Activated T-cell treated with anti-CD3 and anti-CD28 coated beads, Interleukin-2, amount 50 U/mL, for 72 hours (primary cell): ENCODE measurements around the gene GABPA. TPM values are rescaled to one million over a fixed set of nuclear protein-coding genes. Genes with fewer than 3 reads are reported as not detected.
A peak's percentile ranks its signal among the peaks of the same experiment; 100 is the strongest.

Experiments used
- ATAC-seq, 2 donors: fragments of 150-1000 bp; cut with Tn5 transposase; replicated peaks in 1 of 2; 2 replicates each; pipeline ENCODE4 v1.10.0; 2021; ENCODE audit warnings: moderate library complexity in 2 of 2, mild to moderate bottlenecking in 1 of 2
- DNase-seq, 2 donors: peaks; one replicate each; pipeline ENCODE4 v3.0.0; 2021 to 2022; ENCODE audit warnings: mixed read lengths in 1 of 2
- H3K27ac Mint-ChIP-seq: one replicate; pipeline ENCODE4 v1.8.0; 2022; ENCODE audit warnings: mild to moderate bottlenecking, moderate library complexity, mixed read lengths
- H3K27me3 Mint-ChIP-seq: one replicate; pipeline ENCODE4 v1.8.0; 2022; ENCODE audit warnings: low read depth, mixed read lengths
- H3K36me3 Mint-ChIP-seq, 2 donors: one replicate each; pipeline ENCODE4 v1.8.0; 2022; ENCODE audit warnings: mixed read lengths in 2 of 2, mild to moderate bottlenecking in 1 of 2; ENCODE audit not compliant: insufficient read depth in 2 of 2
- H3K4me1 Mint-ChIP-seq: one replicate; pipeline ENCODE4 v1.8.0; 2022; ENCODE audit warnings: low read depth, mixed read lengths
- H3K4me3 Mint-ChIP-seq, 2 donors: one replicate each; pipeline ENCODE4 v1.8.0; 2022; ENCODE audit warnings: mild to moderate bottlenecking in 2 of 2, mixed read lengths in 2 of 2, moderate library complexity in 2 of 2
- H3K9me3 Mint-ChIP-seq, 2 donors: one replicate each; pipeline ENCODE4 v1.8.0; 2022; ENCODE audit warnings: mixed read lengths in 2 of 2
- total RNA-seq, 2 donors: library from RNA; stranded (reverse); gene quantifications; one replicate each; pipeline ENCODE4 v1.2.3, GENCODE V29; 2022

The GABPA gene
- total RNA-seq, 2 donors from 2014 or later: 27.3 to 29.7 TPM

GRCh38 chr21:25717491-25718147 is 17.2 kb upstream of the GABPA start:
- DNase-seq (no peak), ATAC-seq (no peak)
- H3K4me3 Mint-ChIP-seq: no peak overlapping the region
- peaks cover 0 to 8% of the 10 kb centered on the region in 2 donors for H3K36me3 Mint-ChIP-seq
- no peaks in the 10 kb centered on the region for H3K4me1 Mint-ChIP-seq
- no peaks in the 10 kb centered on the region for H3K9me3 Mint-ChIP-seq
- H3K27ac Mint-ChIP-seq: peak overlapping the region; percentile 13
- H3K27me3 Mint-ChIP-seq: no peaks in the 10 kb centered on the region

GRCh38 chr21:25721987-25722386 is 12.8 kb upstream of the GABPA start:
- no peak for ATAC-seq
- no peak for DNase-seq
- Mint-ChIP-seq H3K4me3 (no peak overlapping the region), H3K27me3 (no peaks in the 10 kb centered on the region), H3K36me3 (peaks cover 0 to 25% of the 10 kb centered on the region in 2 donors), H3K27ac (no peak overlapping the region), H3K9me3 (no peaks in the 10 kb centered on the region), H3K4me1 (no peaks in the 10 kb centered on the region)

GRCh38 chr21:25722631-25723030 is 12.1 kb upstream of the GABPA start:
- peaks cover 0 to 25% of the 10 kb centered on the region in 2 donors for H3K36me3 Mint-ChIP-seq
- H3K4me1 Mint-ChIP-seq: no peaks in the 10 kb centered on the region
- H3K4me3 Mint-ChIP-seq: no peak overlapping the region
- no peak for ATAC-seq
- no peak for DNase-seq
- H3K9me3 Mint-ChIP-seq: no peaks in the 10 kb centered on the region
- H3K27me3 Mint-ChIP-seq: no peaks in the 10 kb centered on the region
- H3K27ac Mint-ChIP-seq: no peak overlapping the region

- ATAC-seq (no peak), DNase-seq (no peak)
- Mint-ChIP-seq H3K4me3 (peak overlapping the region; percentile 11 to 17), H3K27me3 (no peaks in the 10 kb centered on the region), H3K9me3 (no peaks in the 10 kb centered on the region), H3K27ac (no peak overlapping the region), H3K36me3 (peaks cover 9 to 24% of the 10 kb centered on the region in 2 donors), H3K4me1 (peaks cover 38% of the 10 kb centered on the region)
These were observed 2.5 kb upstream of the GABPA start for GRCh38 chr21:25732091-25732760.

GRCh38 chr21:25733859-25734653 is 716 bp upstream of the GABPA start:
- Mint-ChIP-seq H3K9me3 (no peaks in the 10 kb centered on the region), H3K36me3 (peaks cover 7 to 13% of the 10 kb centered on the region in 2 donors), H3K4me3 (peak overlapping the region; percentile 97), H3K27ac (peak overlapping the region; percentile 99), H3K4me1 (peaks cover 56% of the 10 kb centered on the region), H3K27me3 (no peaks in the 10 kb centered on the region)
- peak; percentile 15 to 30 for DNase-seq
- peak in 1 of 2 donors; percentile 12 for ATAC-seq

- Mint-ChIP-seq H3K4me3 (peak overlapping the region; percentile 97), H3K9me3 (no peaks in the 10 kb centered on the region), H3K27ac (peak overlapping the region; percentile 99), H3K36me3 (peaks cover 7 to 10% of the 10 kb centered on the region in 2 donors), H3K27me3 (no peaks in the 10 kb centered on the region), H3K4me1 (peaks cover 62% of the 10 kb centered on the region)
- ATAC-seq (no peak), DNase-seq (no peak)
These were observed 193 bp upstream of the GABPA start for GRCh38 chr21:25734654-25734903.

- Mint-ChIP-seq H3K27ac (peak overlapping the region; percentile 100), H3K9me3 (no peaks in the 10 kb centered on the region), H3K4me1 (peaks cover 65% of the 10 kb centered on the region), H3K36me3 (peaks cover 7 to 10% of the 10 kb centered on the region in 2 donors), H3K27me3 (no peaks in the 10 kb centered on the region), H3K4me3 (peak overlapping the region; percentile 97)
- DNase-seq (peak; percentile 80 to 83), ATAC-seq (peak; percentile 1 to 6)
These were observed 1.1 kb downstream of the GABPA start for GRCh38 chr21:25735646-25736597.

- Mint-ChIP-seq H3K4me3 (peak overlapping the region in 1 of 2 donors; percentile 97), H3K36me3 (peaks cover 10% of the 10 kb centered on the region in 2 donors), H3K9me3 (no peaks in the 10 kb centered on the region), H3K27ac (peak overlapping the region; percentile 28), H3K4me1 (peaks cover 64% of the 10 kb centered on the region), H3K27me3 (no peaks in the 10 kb centered on the region)
- DNase-seq: no peak
- no peak for ATAC-seq
These were observed 2.6 kb downstream of the GABPA start for GRCh38 chr21:25737421-25737820.

- Mint-ChIP-seq H3K36me3 (peaks cover 0 to 2% of the 10 kb centered on the region in 2 donors), H3K9me3 (no peaks in the 10 kb centered on the region), H3K4me3 (no peak overlapping the region), H3K27ac (no peak overlapping the region), H3K4me1 (peaks cover 26% of the 10 kb centered on the region), H3K27me3 (no peaks in the 10 kb centered on the region)
- DNase-seq: no peak
- ATAC-seq: no peak
These were observed 8.1 kb downstream of the GABPA start for GRCh38 chr21:25742900-25743299.

GRCh38 chr21:25744854-25745253 is 10.1 kb downstream of the GABPA start:
- Mint-ChIP-seq H3K4me3 (no peak overlapping the region), H3K9me3 (no peaks in the 10 kb centered on the region), H3K27me3 (no peaks in the 10 kb centered on the region), H3K36me3 (peaks cover 0 to 2% of the 10 kb centered on the region in 2 donors), H3K4me1 (peaks cover 13% of the 10 kb centered on the region), H3K27ac (no peak overlapping the region)
- ATAC-seq (no peak), DNase-seq (no peak)

- ATAC-seq (peak in 1 of 2 donors; percentile 20), DNase-seq (no peak)
- no peaks in the 10 kb centered on the region for H3K9me3 Mint-ChIP-seq
- H3K4me3 Mint-ChIP-seq: no peak overlapping the region
- peak overlapping the region; percentile 12 for H3K27ac Mint-ChIP-seq
- peaks cover 12% of the 10 kb centered on the region for H3K4me1 Mint-ChIP-seq
- peaks cover 3 to 15% of the 10 kb centered on the region in 2 donors for H3K36me3 Mint-ChIP-seq
- H3K27me3 Mint-ChIP-seq: no peaks in the 10 kb centered on the region
These were observed 15.3 kb downstream of the GABPA start for GRCh38 chr21:25750085-25750484.

- no peak for ATAC-seq
- Mint-ChIP-seq H3K27ac (peak overlapping the region; percentile 80), H3K4me3 (no peak overlapping the region), H3K9me3 (no peaks in the 10 kb centered on the region), H3K36me3 (peaks cover 3 to 18% of the 10 kb centered on the region in 2 donors), H3K4me1 (peaks cover 20% of the 10 kb centered on the region), H3K27me3 (no peaks in the 10 kb centered on the region)
- DNase-seq: no peak
These were observed 17.6 kb downstream of the GABPA start for GRCh38 chr21:25752416-25752815.
